Stimulated activated CD4-positive, alpha-beta T cell treated with anti-CD3 and anti-CD28 coated beads, Interleukin-1b, Interleukin-23, amount 100 ng/mL, for 4 hours (primary cell): ENCODE data around the gene ALDOC.

ENCODE experiments used
- DNase-seq, 2 donors: peaks; one replicate each; pipeline ENCODE4 v3.0.0-alpha.2; 2020; ENCODE audit warnings: low read depth in 2 of 2

Gene ALDOC

DNA sequence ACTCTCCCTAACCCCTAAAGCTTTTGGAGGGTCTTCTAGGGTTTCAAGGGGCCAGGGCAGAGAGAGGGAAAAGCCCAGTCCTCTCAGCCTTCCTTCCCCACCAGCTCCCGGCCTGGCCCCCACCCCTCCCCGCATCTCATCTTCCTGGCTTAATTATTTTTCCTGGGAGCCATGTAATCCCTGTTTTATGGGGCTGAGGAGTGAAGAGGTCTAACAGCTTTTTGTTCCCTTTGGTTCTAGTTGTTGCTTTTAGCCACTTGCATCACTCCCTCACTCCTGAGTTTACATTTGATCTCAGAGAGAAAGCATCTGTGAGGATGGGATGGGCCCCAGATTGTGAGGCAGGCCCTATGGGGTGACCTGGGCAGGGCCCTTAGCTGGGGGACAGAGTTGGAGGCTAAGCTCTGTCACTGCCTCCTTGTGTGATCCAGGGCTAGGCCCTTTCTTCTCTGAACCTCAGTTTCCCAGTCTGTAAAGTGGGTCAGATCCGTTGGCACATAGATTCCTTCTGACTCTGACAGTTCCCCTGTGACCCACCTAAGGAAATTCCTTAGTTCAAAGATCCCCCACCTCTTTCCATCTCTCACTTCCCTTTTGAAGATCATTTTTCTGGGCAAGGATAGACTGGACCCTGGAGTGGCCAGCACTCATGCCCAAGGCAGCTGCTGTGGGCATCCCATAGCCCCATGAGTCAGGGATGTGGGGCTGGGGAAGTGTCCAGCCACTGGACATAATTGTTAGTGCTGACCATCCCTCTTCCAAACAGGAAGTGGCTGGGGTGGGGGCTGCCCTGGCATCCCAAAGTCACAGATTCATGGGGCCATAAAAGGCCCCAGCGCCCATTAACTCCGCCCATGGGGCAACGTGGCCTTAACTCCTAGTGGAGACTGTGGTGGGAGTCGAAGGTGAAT, 44.4 kb downstream of the ALDOC start:
- no peak for DNase-seq

GRCh38 chr17:28530926-28531325, 45.8 kb downstream of the ALDOC start:
- DNase-seq: no peak

GRCh38 chr17:28530250-28530649, 46.4 kb downstream of the ALDOC start:
- no peak for DNase-seq

DNA sequence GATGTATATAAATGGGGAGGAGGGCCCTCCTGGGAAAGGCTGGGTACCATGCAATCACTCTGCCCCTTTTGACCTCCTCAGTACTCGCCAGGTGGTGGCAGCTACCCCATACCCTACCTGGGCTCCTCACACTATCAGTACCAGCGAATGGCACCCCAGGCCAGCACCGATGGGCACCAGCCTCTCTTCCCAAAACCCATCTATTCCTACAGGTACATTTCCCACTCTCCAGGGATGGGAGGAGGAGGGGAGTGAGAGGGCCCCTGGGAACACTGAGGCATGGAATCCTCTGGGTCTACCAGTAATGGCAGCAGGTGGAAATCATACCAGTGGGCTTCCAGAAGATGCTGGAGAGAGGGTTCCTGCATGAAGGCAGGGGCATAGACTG, 47.7 kb downstream of the ALDOC start:
- no peak for DNase-seq

GRCh38 chr17:28528327-28529012, 48.2 kb downstream of the ALDOC start:
- no peak for DNase-seq

GRCh38 chr17:28527859-28528258, 48.8 kb downstream of the ALDOC start:
- DNase-seq: no peak

- no peak for DNase-seq
These were observed 49.5 kb downstream of the ALDOC start for GRCh38 chr17:28527181-28527681.

DNA sequence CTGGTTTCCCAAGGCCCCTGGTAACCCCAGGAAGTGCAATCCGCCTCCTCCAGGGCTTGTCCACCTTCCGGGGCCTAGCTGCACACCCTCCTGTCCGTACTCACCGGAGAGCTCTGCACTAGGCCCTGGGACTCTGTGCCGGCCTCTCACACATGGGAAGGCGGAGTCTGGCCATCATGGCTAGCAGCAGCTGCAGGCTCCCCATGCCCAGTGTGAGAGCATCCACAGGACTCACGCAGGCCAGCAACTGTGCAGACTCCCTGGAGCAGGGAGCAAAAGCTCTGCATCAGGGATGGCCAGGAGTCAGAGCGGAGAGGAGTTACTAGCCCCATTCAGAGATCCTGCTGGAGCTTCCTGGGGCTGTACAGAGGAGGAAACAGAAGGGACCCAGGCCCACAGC, 50.3 kb downstream of the ALDOC start:
- no peak for DNase-seq

DNA sequence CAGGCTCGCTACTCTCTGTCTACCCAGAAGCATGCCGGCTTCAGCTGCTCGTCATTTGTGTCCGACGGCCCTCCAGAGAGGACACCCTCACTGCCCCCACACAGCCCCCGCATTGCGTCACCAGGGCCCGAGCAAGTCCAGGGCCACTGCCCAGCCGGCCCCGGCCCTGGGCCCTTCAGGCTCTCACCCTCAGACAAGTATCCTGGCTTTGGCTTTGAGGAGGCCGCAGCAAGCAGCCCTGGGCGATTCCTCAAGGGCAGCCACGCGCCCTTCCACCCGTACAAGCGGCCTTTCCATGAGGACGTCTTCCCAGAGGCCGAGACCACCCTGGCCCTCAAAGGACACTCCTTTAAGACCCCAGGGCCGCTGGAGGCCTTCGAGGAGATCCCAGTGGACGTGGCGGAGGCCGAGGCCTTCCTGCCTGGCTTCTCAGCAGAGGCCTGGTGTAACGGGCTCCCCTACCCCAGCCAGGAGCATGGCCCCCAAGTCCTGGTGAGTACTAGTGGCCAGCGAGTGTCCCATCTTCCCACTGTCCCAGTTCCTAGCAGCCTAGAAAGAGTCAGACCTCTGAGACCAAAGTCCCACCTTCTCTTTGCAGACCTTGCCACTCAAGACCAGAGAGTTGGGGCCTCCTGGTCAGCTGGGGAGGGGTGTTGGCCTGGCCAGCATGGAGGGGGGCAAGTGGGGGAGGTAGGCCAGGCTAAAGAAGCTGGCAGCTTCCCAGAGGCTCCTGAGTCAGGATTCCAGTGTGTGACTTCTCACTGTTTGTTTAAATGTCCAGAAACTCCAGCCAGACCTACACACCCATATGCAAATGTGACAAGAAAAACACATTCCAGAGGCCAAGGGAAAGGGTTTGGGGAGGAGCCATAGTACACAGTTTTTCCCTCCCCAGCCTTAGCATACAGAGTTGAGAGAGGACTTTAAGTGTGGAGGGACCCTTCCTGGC, 51.9 kb downstream of the ALDOC start:
- DNase-seq: no peak

DNA sequence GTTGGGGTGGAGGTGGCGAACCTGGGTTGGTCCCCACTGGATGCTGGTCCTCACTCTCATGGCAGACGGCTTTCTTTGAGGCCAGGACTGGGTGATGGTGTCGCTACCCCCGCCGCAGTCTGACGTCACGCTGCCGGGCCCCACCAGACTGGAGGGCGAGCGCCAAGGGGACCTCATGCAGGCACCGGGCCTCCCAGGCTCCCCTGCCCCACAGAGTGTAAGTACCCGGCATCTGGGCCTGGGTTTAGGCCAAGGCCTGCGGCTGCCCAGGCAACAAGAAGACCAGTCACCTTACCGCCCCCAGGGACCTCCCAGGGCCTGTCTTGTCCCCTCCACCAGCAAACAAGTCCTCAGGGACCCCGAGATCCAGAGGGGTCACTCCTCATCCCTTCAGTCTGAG, 52.8 kb downstream of the ALDOC start:
- no peak for DNase-seq

DNA sequence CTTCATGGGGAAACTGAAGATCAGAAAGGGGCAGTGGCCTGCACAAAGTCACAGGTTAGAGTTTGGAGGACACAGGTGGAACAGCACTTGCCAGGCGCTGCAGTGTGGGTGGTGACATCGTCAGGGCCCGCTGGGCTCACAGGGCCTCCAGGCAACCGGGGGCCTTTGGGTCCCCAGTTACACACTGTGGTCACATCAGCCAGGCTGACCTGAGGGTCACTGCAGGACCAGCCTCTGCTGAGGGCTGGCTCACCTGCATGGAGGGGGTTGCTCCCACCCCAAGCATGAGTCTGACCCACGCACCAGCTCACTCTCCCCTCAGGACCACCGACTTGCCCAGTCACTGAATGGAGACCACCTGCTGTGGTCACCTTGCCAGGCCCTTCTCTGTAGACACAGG, 53.5 kb downstream of the ALDOC start:
- no peak for DNase-seq
